BE2C (cell line): ENCODE measurements around the gene MEIS2.

Experiments
- DNase-seq: peaks from one replicate; pipeline ENCODE4 v3.0.0-alpha.2; 2020
- H3K27me3 ChIP-seq: fragments of 250-450 bp; sonication (Bioruptor Pico); 2 replicates; pipeline ENCODE4 v1.5.1; 2020; ENCODE audit warnings: mild to moderate bottlenecking
- H3K36me3 ChIP-seq: fragments of 250-450 bp; sonication (Bioruptor Pico); 2 replicates; pipeline ENCODE4 v1.5.1; 2020; ENCODE audit warnings: mild to moderate bottlenecking
- H3K4me1 ChIP-seq: fragments of 250-450 bp; sonication (Bioruptor Pico); 2 replicates; pipeline ENCODE4 v1.5.1; 2020
- H3K4me3 ChIP-seq: 2 replicates; pipeline ENCODE4 v1.5.1; 2011; ENCODE audit warnings: low read depth, low read length
- H3K9me3 ChIP-seq: fragments of 250-450 bp; sonication (Bioruptor Pico); 2 replicates; pipeline ENCODE4 v1.5.1; 2020
- TF ChIP-seq, protein P1 (sequence below): IDR thresholded peaks from 2 replicates; pipeline ENCODE4 v1.5.1; 2012; ENCODE audit warnings: mild to moderate bottlenecking, low read depth, low read length

The MEIS2 gene

GRCh38 chr15:37140531-37141058 lies 40.2 kb upstream of the MEIS2 start:
- TF ChIP-seq, protein P1, sequence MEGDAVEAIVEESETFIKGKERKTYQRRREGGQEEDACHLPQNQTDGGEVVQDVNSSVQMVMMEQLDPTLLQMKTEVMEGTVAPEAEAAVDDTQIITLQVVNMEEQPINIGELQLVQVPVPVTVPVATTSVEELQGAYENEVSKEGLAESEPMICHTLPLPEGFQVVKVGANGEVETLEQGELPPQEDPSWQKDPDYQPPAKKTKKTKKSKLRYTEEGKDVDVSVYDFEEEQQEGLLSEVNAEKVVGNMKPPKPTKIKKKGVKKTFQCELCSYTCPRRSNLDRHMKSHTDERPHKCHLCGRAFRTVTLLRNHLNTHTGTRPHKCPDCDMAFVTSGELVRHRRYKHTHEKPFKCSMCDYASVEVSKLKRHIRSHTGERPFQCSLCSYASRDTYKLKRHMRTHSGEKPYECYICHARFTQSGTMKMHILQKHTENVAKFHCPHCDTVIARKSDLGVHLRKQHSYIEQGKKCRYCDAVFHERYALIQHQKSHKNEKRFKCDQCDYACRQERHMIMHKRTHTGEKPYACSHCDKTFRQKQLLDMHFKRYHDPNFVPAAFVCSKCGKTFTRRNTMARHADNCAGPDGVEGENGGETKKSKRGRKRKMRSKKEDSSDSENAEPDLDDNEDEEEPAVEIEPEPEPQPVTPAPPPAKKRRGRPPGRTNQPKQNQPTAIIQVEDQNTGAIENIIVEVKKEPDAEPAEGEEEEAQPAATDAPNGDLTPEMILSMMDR = no peak
- H3K4me1 ChIP-seq = no peaks in the 10 kb centered on the region
- H3K9me3 ChIP-seq = no peaks in the 10 kb centered on the region
- DNase-seq = no peak
- H3K27me3 ChIP-seq = no peaks in the 10 kb centered on the region
- H3K4me3 ChIP-seq = no peak overlapping the region
- H3K36me3 ChIP-seq = no peaks in the 10 kb centered on the region

- no peaks in the 10 kb centered on the region for H3K27me3 ChIP-seq
- TF ChIP-seq, protein P1 = no peak
- H3K4me1 ChIP-seq = peaks cover 6% of the 10 kb centered on the region; the same call in 1 of the 2 replicates
- H3K4me3 ChIP-seq = no peak overlapping the region
- DNase-seq = no peak
- no peaks in the 10 kb centered on the region for H3K9me3 ChIP-seq
- no peaks in the 10 kb centered on the region for H3K36me3 ChIP-seq
Measured at GRCh38 chr15:37138591-37139215, 38.4 kb upstream of the MEIS2 start.

DNA sequence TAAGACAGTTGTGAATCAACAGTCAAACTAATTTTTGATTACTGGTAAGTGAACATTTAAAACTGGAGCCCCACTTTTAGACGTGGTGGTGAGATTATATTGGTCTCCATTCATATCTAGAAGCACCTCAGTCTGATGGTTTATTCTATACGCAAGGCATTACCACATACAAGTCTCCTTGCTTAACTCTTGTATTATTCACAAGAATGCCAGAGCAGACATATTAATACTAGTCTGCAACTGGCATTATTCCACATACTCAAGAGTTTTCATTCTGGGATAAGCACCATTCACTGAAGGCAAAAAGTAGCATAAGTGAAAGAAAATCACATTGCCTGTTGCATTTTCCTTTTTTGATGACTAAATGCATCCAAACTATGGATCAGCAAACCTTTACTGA lies 36.9 kb upstream of the MEIS2 start:
- no peak overlapping the region for H3K4me3 ChIP-seq
- H3K4me1 ChIP-seq = peaks cover 6% of the 10 kb centered on the region; the same call in 1 of the 2 replicates
- H3K36me3 ChIP-seq = no peaks in the 10 kb centered on the region
- no peaks in the 10 kb centered on the region for H3K27me3 ChIP-seq
- DNase-seq = no peak
- TF ChIP-seq, protein P1 = no peak
- no peaks in the 10 kb centered on the region for H3K9me3 ChIP-seq

- DNase-seq = no peak
- H3K36me3 ChIP-seq = no peaks in the 10 kb centered on the region
- no peaks in the 10 kb centered on the region for H3K9me3 ChIP-seq
- no peaks in the 10 kb centered on the region for H3K27me3 ChIP-seq
- no peak overlapping the region for H3K4me3 ChIP-seq
- TF ChIP-seq, protein P1 = no peak
- peaks cover 9% of the 10 kb centered on the region for H3K4me1 ChIP-seq
Measured at GRCh38 chr15:37136666-37137065, 36.3 kb upstream of the MEIS2 start.

DNA sequence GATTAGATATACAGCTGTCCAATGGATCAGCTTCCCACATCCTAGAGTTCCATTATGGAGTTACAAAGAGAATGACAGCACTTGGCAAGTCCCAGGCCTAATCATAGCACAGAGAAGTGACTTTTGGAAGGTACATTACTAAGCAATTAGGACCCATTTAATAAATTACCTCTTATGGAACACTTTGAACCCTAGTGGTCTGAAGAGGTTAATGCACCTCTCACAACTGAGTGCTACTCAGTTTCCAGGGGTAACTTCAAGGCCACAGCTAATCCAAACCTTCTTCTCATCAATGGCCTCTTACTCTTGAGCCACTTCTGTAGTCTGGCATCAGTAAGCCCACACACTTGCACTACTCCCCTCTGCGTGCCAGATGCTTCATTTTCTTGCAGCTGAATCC lies 34.9 kb upstream of the MEIS2 start:
- no peaks in the 10 kb centered on the region for H3K27me3 ChIP-seq
- no peaks in the 10 kb centered on the region for H3K9me3 ChIP-seq
- peaks cover 12% of the 10 kb centered on the region for H3K4me1 ChIP-seq
- TF ChIP-seq, protein P1 = peak; percentile 69
- H3K4me3 ChIP-seq = no peak overlapping the region
- H3K36me3 ChIP-seq = no peaks in the 10 kb centered on the region
- peak; percentile 7 for DNase-seq

- Histone ChIP-seq H3K4me1 (peaks cover 12% of the 10 kb centered on the region), H3K36me3 (no peaks in the 10 kb centered on the region), H3K27me3 (no peaks in the 10 kb centered on the region), H3K9me3 (no peaks in the 10 kb centered on the region), H3K4me3 (no peak overlapping the region)
- peak; percentile 33 for DNase-seq
- TF ChIP-seq, protein P1 = peak; percentile 82
Measured at GRCh38 chr15:37134699-37135131, 34.4 kb upstream of the MEIS2 start.
